Ishikawa (cell line): ENCODE data around the gene RBMS3.

ENCODE experiments used
- CEBPB ChIP-seq: IDR thresholded peaks from 2 replicates; pipeline ENCODE4 v1.6.1; 2012
- CREB1 ChIP-seq: IDR thresholded peaks from 2 replicates; pipeline ENCODE4 v1.6.1; 2012; ENCODE audit warnings: low read depth
- EGR1 ChIP-seq: IDR thresholded peaks from 2 replicates; pipeline ENCODE4 v1.6.1; 2012
- EP300 ChIP-seq: IDR thresholded peaks from 2 replicates; pipeline ENCODE4 v1.6.1; 2012; ENCODE audit warnings: borderline replicate concordance
- FOXM1 ChIP-seq: IDR thresholded peaks from 2 replicates; pipeline ENCODE4 v1.6.1; 2012; ENCODE audit warnings: low read depth, borderline replicate concordance
- NFIC ChIP-seq: IDR thresholded peaks from 2 replicates; pipeline ENCODE4 v1.6.1; 2012
- RAD21 ChIP-seq: IDR thresholded peaks from 2 replicates; pipeline ENCODE4 v1.6.1; 2012; ENCODE audit warnings: low read depth
- TAF1 ChIP-seq: IDR thresholded peaks from 2 replicates; pipeline ENCODE4 v1.6.1; 2012; ENCODE audit warnings: low read depth, mild to moderate bottlenecking
- TCF12 ChIP-seq: IDR thresholded peaks from 2 replicates; pipeline ENCODE4 v1.6.1; 2012; ENCODE audit warnings: low read depth
- TEAD4 ChIP-seq: IDR thresholded peaks from 2 replicates; pipeline ENCODE4 v1.6.1; 2012
- YY1 ChIP-seq: IDR thresholded peaks from 2 replicates; pipeline ENCODE4 v1.6.1; 2012; ENCODE audit warnings: low read depth
- ZBTB7A ChIP-seq: IDR thresholded peaks from 2 replicates; pipeline ENCODE4 v1.6.1; 2012; ENCODE audit warnings: low read depth
- TF ChIP-seq, protein P1 (sequence below): IDR thresholded peaks from 2 replicates; pipeline ENCODE4 v1.6.1; 2012
- TF ChIP-seq, protein P2 (sequence below): IDR thresholded peaks from 2 replicates; pipeline ENCODE4 v1.6.1; 2012; ENCODE audit warnings: low read depth, mild to moderate bottlenecking
- TF ChIP-seq, protein P3 (sequence below): IDR thresholded peaks from 2 replicates; pipeline ENCODE4 v1.6.1; 2012

RBMS3 gene

DNA sequence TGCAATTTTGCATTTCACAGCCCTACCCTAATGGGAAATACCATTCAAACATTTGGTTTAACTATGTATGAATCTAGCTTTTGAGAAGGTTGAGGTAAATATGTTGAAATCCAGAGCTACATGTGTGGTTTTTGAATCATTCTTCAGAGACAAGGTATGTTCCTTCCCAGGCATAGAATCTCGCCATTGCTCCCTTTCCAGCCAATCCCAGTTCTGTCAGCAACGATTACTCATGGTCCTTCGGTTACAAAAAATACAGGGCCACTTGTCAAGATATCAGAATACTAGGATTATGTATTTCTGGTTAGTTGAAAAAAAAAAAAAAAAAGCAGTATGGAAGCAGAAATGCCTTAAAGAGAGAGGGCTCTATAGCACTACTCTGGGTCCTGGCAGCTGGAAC is 182.4 kb downstream of the RBMS3 start:
- TF ChIP-seq CEBPB = no peak
- TF ChIP-seq, protein P1, sequence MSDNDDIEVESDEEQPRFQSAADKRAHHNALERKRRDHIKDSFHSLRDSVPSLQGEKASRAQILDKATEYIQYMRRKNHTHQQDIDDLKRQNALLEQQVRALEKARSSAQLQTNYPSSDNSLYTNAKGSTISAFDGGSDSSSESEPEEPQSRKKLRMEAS = no peak
- no peak for TF ChIP-seq TCF12
- no peak for TF ChIP-seq CREB1
- TF ChIP-seq FOXM1 = no peak
- TF ChIP-seq EP300 = no peak
- no peak for TF ChIP-seq RAD21
- no peak for TF ChIP-seq TAF1
- no peak for TF ChIP-seq NFIC
- TF ChIP-seq, protein P2, sequence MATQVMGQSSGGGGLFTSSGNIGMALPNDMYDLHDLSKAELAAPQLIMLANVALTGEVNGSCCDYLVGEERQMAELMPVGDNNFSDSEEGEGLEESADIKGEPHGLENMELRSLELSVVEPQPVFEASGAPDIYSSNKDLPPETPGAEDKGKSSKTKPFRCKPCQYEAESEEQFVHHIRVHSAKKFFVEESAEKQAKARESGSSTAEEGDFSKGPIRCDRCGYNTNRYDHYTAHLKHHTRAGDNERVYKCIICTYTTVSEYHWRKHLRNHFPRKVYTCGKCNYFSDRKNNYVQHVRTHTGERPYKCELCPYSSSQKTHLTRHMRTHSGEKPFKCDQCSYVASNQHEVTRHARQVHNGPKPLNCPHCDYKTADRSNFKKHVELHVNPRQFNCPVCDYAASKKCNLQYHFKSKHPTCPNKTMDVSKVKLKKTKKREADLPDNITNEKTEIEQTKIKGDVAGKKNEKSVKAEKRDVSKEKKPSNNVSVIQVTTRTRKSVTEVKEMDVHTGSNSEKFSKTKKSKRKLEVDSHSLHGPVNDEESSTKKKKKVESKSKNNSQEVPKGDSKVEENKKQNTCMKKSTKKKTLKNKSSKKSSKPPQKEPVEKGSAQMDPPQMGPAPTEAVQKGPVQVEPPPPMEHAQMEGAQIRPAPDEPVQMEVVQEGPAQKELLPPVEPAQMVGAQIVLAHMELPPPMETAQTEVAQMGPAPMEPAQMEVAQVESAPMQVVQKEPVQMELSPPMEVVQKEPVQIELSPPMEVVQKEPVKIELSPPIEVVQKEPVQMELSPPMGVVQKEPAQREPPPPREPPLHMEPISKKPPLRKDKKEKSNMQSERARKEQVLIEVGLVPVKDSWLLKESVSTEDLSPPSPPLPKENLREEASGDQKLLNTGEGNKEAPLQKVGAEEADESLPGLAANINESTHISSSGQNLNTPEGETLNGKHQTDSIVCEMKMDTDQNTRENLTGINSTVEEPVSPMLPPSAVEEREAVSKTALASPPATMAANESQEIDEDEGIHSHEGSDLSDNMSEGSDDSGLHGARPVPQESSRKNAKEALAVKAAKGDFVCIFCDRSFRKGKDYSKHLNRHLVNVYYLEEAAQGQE = no peak
- TF ChIP-seq, protein P3, sequence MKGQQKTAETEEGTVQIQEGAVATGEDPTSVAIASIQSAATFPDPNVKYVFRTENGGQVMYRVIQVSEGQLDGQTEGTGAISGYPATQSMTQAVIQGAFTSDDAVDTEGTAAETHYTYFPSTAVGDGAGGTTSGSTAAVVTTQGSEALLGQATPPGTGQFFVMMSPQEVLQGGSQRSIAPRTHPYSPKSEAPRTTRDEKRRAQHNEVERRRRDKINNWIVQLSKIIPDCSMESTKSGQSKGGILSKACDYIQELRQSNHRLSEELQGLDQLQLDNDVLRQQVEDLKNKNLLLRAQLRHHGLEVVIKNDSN = no peak
- TF ChIP-seq ZBTB7A = no peak
- TF ChIP-seq EGR1 = no peak

DNA sequence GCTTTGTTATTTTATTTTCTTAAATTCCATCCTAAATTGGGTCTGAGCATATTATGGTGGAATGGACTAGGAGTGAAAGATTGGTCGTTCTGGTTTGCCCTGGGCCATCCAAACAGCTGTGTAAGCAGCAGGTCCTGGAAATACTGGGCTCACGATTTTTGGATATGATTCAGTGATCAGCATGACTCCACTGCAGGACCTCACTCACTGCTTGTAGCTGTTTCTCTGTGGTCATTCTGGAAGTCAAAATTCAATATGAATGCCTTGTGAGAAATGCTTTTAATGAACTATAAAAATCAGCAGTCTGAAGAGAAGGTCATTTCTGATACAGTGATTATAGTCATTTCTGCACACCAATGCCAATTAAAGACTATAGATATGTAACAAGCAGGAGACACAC is 185.0 kb downstream of the RBMS3 start:
- 0 out of 2 replicates have a peak, but pooled peaks have one; percentile 15 for TF ChIP-seq YY1
- TF ChIP-seq, protein P1 = peak; percentile 65
- TF ChIP-seq, protein P3 = no peak
- peak; percentile 86 for TF ChIP-seq FOXM1
- peak; percentile 42; the same call in 1 of the 2 replicates for TF ChIP-seq CEBPB
- TF ChIP-seq EGR1 = no peak
- no peak for TF ChIP-seq TAF1
- TF ChIP-seq RAD21 = peak; percentile 21
- peak; percentile 94 for TF ChIP-seq EP300
- TF ChIP-seq TCF12 = peak; percentile 94
- TF ChIP-seq, protein P2 = 0 out of 2 replicates have a peak, but pooled peaks have one; percentile 12
- peak; percentile 89 for TF ChIP-seq NFIC
- no peak for TF ChIP-seq CREB1
- TF ChIP-seq TEAD4 = peak; percentile 87

DNA sequence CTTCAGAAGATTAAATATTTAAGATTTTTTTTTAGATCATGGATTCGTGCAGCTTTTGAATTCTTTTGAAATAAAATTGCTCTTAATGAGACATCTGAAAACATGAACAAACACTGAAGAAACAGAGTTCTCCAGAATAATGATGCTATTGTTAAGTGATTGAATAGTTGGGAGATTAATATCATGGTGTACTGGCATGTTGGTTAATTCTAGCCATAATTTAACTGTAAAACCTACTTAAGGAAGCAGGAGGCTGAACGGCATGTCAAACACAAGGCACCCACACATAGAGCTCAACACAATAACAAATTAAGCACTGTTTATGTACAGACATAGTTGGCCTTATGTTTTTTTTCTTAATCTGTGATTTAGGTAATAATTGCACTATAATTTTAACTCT is 185.6 kb downstream of the RBMS3 start:
- TF ChIP-seq, protein P1 = no peak
- no peak for TF ChIP-seq NFIC
- TF ChIP-seq, protein P3 = no peak
- TF ChIP-seq EP300 = no peak
- no peak for TF ChIP-seq EGR1

DNA sequence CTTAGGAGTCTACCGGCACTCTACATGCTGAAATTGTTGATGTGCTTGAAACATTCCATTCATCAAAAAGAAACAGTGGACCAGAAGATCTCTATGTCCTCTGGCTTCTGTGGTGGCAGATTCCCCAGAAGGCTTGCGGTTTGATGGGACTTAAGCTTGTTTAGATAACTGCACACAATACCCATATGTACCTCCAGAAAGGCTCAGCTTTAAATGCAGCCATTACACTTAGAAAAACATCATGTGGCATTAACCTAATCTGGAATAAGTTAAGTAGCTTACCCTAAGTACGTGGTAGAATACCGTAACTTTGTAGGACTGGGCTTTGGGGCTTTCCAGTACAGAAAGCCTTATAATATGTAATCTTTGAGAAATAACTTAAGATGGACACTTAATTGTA is 187.3 kb downstream of the RBMS3 start:
- no peak for TF ChIP-seq FOXM1
- TF ChIP-seq, protein P2 = no peak
- TF ChIP-seq NFIC = no peak
- TF ChIP-seq EP300 = no peak
